ENCODE data around the gene SEC16A.
"Not testable (repeated sequence)": the region's sequence is repeated elsewhere in the genome, so short reads cannot be mapped to it uniquely, and the experiment has no call there.

The SEC16A gene

GRCh38 chr9:136416914-136417313 is 65.9 kb downstream of the SEC16A start:
- DNase-seq = no peak

GRCh38 chr9:136416427-136416826 is 66.4 kb downstream of the SEC16A start:
- DNase-seq = no peak

- no peak for DNase-seq
These were observed 69.9 kb downstream of the SEC16A start for GRCh38 chr9:136412962-136413361.

DNA sequence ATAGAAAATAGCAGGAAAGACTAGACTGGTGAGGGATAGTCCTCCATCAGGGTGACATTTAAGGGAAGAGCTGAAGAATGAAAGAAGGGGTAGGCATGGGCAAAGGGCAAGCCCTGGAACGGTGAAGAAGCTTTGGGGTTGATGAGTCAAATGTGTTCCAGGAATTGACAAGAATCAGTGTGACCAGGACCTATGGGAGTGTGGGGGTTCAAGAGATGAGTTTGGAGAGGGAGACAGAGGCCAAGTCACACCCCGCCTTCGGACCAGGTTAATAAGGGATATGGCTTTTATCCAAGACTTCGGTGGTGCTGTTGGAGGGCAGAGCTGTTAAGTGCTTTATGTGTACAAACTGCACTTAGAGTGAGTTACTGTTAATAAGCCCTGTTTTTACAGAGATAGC is 71.5 kb downstream of the SEC16A start:
- no peak for DNase-seq

DNA sequence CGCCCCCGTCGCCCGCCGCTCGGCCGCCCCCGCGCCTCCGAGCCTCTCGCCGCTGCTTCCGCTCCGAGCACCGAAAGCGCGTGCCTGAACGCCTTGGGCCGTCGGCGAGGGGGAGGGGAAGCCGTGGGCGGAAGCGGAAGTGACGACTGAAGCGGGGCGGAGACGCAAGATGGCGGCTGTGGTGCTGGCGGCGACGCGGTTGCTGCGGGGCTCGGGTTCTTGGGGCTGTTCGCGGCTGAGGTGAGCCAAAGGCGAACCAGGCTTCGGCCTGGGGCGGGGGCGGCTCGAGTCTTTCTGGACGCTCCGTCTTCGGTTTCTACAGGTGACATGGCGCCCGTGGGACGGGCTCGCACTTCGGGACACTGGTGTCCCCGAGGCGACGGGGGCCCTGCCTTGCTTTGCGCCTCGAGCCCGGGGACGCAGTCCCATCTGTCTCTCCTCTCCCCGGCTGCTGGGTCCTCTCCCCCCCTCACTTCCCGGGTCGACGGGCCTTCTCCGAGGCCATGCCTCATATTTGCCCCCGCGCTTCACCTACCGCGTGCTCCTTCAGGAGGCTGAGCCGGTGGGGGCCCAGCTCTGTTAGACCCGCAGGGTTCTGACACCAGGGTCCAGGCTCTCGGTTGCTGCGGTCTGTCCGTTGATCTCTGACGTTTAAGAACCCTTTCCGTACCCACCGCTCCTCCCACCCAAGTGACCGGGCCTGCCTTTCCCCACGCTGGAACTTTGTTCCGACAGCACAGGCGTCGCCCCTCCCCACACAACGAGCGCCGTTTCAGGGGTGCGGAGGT is 72.1 kb downstream of the SEC16A start, which contains the start of the genes ENTR1 and PMPCA:
Gene ENTR1, minus strand, starts transcription at position 115 of the 788 bp plus-strand sequence. CDS start 217 bp downstream, outside the sequence.
Gene PMPCA, plus strand, starts transcription at position 159 of the 788 bp plus-strand sequence. Its CDS starts 11 bp downstream, at position 170.
- peak; percentile 75 for DNase-seq

GRCh38 chr9:136409557-136410455 is 73.0 kb downstream of the SEC16A start:
- peak; percentile 9 for DNase-seq

GRCh38 chr9:136407911-136408310 is 74.9 kb downstream of the SEC16A start:
- no peak for DNase-seq

- DNase-seq = not testable (repeated sequence)
These were observed 75.8 kb downstream of the SEC16A start for GRCh38 chr9:136407061-136407460.

GRCh38 chr9:136405904-136406303 is 76.9 kb downstream of the SEC16A start:
- DNase-seq = not testable (repeated sequence)

DNA sequence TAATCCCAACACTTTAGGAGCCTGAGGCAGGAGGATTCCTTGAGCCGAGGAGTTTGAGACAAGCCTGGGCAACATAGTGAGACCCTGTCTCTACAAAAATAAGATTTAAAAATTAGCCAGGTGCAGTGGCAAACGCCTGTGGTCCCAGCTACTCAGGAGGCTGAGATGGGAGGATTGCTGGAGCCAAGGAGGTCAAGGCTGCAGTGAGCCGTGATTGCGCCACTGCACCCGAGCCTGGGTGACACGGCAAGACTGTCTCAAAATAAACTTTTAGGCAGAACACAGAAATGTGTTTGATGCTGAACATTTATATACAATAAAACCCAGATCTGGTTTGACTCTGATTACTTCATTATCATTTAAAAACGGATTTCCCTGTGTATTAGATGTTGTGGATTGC is 77.4 kb downstream of the SEC16A start:
- no peak for DNase-seq

DNA sequence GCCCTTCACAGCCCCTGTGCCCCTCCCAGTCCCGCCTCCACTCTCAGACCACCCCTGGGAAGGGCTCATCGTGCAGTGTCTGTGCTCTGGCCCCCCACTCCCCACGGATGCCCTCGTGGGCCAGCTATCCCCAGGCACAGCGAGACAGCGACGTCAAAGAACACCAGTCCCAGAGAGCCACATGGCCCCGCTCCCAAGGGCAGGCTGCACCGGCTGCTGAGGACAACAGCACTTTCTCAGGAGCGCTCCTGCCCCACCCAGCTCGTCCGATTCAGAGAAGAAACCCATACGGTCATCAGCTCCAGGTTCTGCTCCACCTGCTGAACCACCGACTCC is 78.1 kb downstream of the SEC16A start:
- no peak for DNase-seq

- no peak for DNase-seq
These were observed 78.7 kb downstream of the SEC16A start for GRCh38 chr9:136403915-136404800.

DNA sequence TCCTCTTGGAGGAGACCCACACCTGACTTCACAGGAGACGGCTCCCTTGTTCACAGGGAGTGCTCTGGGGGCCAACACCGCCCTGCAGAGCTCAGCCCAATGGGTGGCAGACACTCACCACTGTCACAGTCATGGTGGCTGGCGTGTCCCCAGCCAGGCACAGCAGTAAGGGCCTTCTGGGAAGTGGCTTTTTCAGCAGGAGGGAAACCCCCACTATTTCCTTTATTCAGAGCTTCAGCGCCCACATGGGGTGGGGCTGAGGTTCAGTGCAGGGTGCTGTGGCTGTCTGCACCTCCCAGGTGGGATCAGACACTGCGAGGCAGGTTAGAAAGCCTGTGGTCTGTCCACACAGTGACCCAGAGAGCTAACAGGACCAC is 79.3 kb downstream of the SEC16A start:
- DNase-seq = no peak

DNA sequence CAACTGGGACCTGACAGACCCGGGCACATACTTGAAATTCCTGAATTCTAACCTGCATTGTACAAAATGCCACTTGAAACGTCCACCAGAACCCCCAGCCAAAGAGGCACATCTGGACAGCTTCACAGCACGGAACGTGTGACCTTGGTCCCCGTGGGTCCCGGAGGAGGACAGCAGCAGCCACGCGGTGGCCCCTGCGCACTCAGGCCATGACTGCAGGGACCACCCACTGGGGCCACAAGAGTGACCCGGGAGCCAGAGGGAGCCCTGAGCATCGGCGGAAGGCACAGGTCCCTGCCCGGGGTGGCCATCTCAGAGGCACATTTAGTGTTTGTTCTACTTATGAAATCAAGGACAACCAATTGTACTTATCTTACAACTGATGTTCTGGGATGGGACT is 80.8 kb downstream of the SEC16A start:
- DNase-seq = no peak

DNA sequence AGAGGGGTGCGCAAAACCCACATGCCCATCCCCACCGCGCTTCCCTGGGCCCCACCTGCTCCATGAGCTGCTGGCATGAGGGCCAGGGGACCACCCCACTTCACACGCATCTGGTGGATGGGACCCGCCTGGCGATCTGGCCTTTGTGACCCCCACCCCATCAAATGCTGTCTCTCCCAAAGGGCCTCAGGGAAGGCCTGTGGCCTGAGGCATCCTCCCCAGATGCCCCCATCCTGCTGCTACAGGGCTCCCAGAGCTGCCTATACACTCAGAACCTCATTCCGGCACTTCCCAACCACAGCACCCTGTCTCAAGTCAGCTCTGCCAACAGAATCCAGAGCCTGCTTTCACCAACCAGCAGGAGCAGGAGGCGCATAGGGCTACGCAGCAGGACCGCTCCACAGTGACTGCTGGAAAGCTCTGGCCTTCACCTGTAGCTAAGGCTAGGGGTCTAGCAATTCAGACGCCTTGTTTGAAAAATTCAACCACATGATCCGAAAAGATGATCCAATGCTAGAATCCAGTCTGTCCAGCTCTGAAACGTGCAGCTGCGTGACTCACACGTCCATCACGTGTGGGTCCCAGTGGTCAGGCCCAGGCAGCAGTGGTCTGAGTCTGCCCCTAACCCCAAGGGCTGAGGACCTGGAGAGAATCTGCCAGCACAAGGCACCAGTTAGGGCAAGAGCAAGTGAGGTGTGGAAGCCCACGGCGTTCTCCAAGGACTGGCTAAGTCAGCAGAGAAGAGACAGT is 81.5 kb downstream of the SEC16A start:
- DNase-seq = no peak

DNA sequence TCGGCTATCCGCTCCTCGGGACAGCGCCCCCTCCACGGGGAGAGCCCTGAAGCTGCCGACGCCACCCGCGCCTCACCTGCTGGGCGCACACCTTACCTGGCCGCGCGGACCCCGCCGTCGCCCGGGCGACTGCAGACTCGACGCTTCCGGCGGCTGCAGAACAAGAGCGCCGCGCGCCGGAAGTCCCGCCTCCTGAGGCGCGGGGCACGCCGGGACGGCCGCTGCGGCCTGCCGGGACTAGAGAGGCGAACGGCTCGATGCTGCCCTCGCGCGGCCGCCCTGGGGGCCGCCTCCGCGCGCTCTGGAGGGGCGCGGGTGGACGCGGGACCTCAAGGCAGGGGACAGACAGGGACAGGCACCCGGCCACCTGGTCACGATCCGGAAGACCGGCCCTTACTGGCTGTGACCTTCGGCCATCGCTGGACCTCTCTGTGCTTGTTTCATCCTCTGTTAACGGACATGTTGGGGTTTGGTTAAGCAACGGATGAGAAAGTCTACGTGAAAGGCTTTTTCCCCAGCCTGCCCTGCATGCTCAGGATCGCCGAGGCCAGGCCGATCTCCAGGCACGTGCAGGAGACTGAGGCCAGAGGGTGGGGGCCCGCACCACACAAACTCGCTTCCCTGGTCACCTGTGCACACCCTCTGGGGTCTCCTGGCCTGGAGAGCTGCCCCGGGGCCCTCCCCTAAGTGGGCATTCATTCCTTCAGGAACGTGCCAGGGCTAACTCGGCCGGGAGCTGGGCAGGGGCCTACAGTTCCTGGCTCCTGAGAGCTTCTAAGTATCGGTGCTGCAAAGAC is 82.6 kb downstream of the SEC16A start, which contains the start of gene SNAPC4:
Gene SNAPC4, minus strand, starts transcription at position 133 of the 797 bp plus-strand sequence. CDS start 1,742 bp downstream, outside the sequence.
- peak; percentile 76 for DNase-seq

GRCh38 chr9:136399176-136400037 is 83.4 kb downstream of the SEC16A start:
- DNase-seq = no peak

DNA sequence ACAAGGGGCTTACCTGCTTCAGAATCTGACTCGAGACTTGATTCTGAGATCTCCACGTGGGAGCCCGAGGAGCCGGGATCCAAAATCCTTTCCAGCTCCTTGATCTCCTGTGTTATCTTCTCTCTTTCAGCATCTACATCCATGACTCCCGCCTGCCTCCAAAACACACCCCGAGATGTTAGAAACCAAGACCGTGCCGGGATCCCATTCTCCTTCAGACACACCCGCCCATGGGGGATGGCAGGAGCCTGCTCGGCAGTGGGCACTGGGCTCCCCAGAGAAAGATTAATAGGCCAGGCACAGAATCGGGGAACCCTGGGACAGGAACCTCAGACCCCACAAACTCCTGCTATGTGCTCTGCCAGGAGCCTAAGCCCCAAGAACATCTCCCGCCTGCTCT is 84.6 kb downstream of the SEC16A start:
- DNase-seq = no peak

DNA sequence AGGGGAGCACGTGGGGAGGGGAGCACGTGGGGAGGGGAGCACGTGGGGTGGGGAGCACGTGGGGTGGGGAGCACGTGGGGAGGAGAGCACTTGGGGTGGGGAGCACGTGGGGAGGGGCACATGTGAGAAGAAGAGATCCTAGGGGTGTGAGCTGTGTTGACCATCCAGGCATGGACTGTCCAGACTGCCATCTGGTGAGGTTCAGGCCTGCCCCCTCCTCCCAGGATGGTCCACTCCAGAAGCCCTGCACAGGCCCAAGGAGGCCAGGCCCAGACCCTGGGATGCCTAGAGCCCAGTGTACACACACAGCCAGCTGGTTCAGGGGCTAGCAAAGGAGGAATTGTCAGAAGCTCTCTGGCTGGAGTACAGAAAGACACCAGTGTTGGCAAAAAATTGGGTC is 85.2 kb downstream of the SEC16A start:
- DNase-seq = no peak

DNA sequence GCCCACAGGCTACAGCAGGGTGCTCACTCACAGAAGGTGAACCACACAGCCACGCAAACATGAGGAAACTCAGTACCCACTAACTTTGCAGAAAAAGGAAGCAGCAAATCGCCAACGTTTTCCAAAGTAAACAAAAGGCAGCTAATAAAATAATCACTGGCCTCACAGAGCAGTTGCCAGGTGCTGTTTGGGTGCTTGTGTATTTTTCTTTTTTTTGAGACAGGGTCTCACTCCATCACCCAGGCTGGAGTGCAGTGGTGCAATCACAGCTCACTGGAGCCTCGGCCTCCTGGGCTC is 86.7 kb downstream of the SEC16A start:
- no peak for DNase-seq
